Activated T-helper 1 cell treated with anti-CD3 and anti-CD28 coated beads, Interleukin-12 subunit alpha, Interleukin-12 subunit beta, Interleukin-2, Interleukin-4 antibody, amounts not matched to agents 30 ng/mL and 10 ng/mL and 1 ng/mL, durations not matched to agents 14 hours and 24 hours and 36 hours (primary cell): ENCODE results near the gene FOXF1. TPM values are rescaled to one million over a fixed set of nuclear protein-coding genes. Genes with fewer than 3 reads are reported as not detected.

Experiments
- DNase-seq: peaks from one replicate; pipeline ENCODE4 v3.0.0; 2021; ENCODE audit warnings: low spot score
- H3K27ac Mint-ChIP-seq: one replicate; pipeline ENCODE4 v1.8.0; 2021; ENCODE audit warnings: mild to moderate bottlenecking, mixed read lengths
- H3K27me3 Mint-ChIP-seq: one replicate; pipeline ENCODE4 v1.8.0; 2022; ENCODE audit warnings: mild to moderate bottlenecking, moderate library complexity, mixed read lengths; ENCODE audit not compliant: insufficient read depth
- H3K36me3 Mint-ChIP-seq: one replicate; pipeline ENCODE4 v1.8.0; 2021; ENCODE audit warnings: low read depth, mixed read lengths
- H3K4me1 Mint-ChIP-seq: one replicate; pipeline ENCODE4 v1.8.0; 2021; ENCODE audit warnings: low read depth, mixed read lengths
- H3K4me3 Mint-ChIP-seq: one replicate; pipeline ENCODE4 v1.8.0; 2021; ENCODE audit warnings: mild to moderate bottlenecking, moderate library complexity, mixed read lengths
- H3K9me3 Mint-ChIP-seq: one replicate; pipeline ENCODE4 v1.8.0; 2021; ENCODE audit warnings: mixed read lengths
- intact Hi-C: fragments of 100-400 bp; cut with micrococcal nuclease; formaldehyde crosslinking; loops from one replicate; pipeline ENCODE4 v1.15.1; 2024
- total RNA-seq: library from RNA; stranded (reverse); gene quantifications from 2 replicates; pipeline ENCODE4 v1.2.3, GENCODE V29; 2022

FOXF1 gene
- total RNA-seq, 1 donor from 2014 or later, result not detected

- peaks cover 22% of the 10 kb centered on the region for H3K4me1 Mint-ChIP-seq
- intact Hi-C loops, result no loop called here
- H3K27me3 Mint-ChIP-seq, result peaks cover 89% of the 10 kb centered on the region
- H3K9me3 Mint-ChIP-seq, result no peaks in the 10 kb centered on the region
- no peak for DNase-seq
- no peaks in the 10 kb centered on the region for H3K36me3 Mint-ChIP-seq
- H3K27ac Mint-ChIP-seq, result no peak overlapping the region
- H3K4me3 Mint-ChIP-seq, result no peak overlapping the region
Measured at GRCh38 chr16:86502856-86503748, 7.2 kb upstream of the FOXF1 start.

- Mint-ChIP-seq H3K4me3 (no peak overlapping the region), H3K27me3 (peaks cover 88% of the 10 kb centered on the region), H3K27ac (no peak overlapping the region), H3K4me1 (peaks cover 22% of the 10 kb centered on the region), H3K36me3 (no peaks in the 10 kb centered on the region), H3K9me3 (no peaks in the 10 kb centered on the region)
- no peak for DNase-seq
- intact Hi-C loops, result no loop called here
Measured at GRCh38 chr16:86503830-86504229, 6.5 kb upstream of the FOXF1 start.

GRCh38 chr16:86504315-86505184, 5.8 kb upstream of the FOXF1 start:
- H3K9me3 Mint-ChIP-seq, result no peaks in the 10 kb centered on the region
- peaks cover 2% of the 10 kb centered on the region for H3K36me3 Mint-ChIP-seq
- DNase-seq, result no peak
- H3K27me3 Mint-ChIP-seq, result peaks cover 86% of the 10 kb centered on the region
- H3K4me1 Mint-ChIP-seq, result peaks cover 27% of the 10 kb centered on the region
- H3K4me3 Mint-ChIP-seq, result no peak overlapping the region
- intact Hi-C loops, result no loop called here
- no peak overlapping the region for H3K27ac Mint-ChIP-seq

GRCh38 chr16:86505185-86505898, 5.0 kb upstream of the FOXF1 start:
- no peaks in the 10 kb centered on the region for H3K9me3 Mint-ChIP-seq
- H3K4me3 Mint-ChIP-seq, result no peak overlapping the region
- no peak overlapping the region for H3K27ac Mint-ChIP-seq
- DNase-seq, result no peak
- peaks cover 2% of the 10 kb centered on the region for H3K36me3 Mint-ChIP-seq
- H3K4me1 Mint-ChIP-seq, result peaks cover 27% of the 10 kb centered on the region
- intact Hi-C loops, result no loop called here
- peaks cover 79% of the 10 kb centered on the region for H3K27me3 Mint-ChIP-seq

- peaks cover 2% of the 10 kb centered on the region for H3K36me3 Mint-ChIP-seq
- peaks cover 27% of the 10 kb centered on the region for H3K4me1 Mint-ChIP-seq
- peak overlapping the region; percentile 70 for H3K27ac Mint-ChIP-seq
- H3K27me3 Mint-ChIP-seq, result peaks cover 71% of the 10 kb centered on the region
- H3K9me3 Mint-ChIP-seq, result no peaks in the 10 kb centered on the region
- no peak for DNase-seq
- H3K4me3 Mint-ChIP-seq, result peak overlapping the region; percentile 29
- intact Hi-C loops, result no loop called here
Measured at GRCh38 chr16:86505899-86506864, 4.1 kb upstream of the FOXF1 start.

GRCh38 chr16:86507173-86508027, 2.9 kb upstream of the FOXF1 start:
- Mint-ChIP-seq H3K4me1 (peaks cover 27% of the 10 kb centered on the region), H3K4me3 (peak overlapping the region; percentile 53), H3K9me3 (no peaks in the 10 kb centered on the region), H3K36me3 (peaks cover 2% of the 10 kb centered on the region), H3K27ac (peak overlapping the region; percentile 70), H3K27me3 (peaks cover 64% of the 10 kb centered on the region)
- no peak for DNase-seq
- intact Hi-C loops, result no loop called here

- Mint-ChIP-seq H3K27me3 (peaks cover 62% of the 10 kb centered on the region), H3K9me3 (no peaks in the 10 kb centered on the region), H3K27ac (peak overlapping the region; percentile 70), H3K4me1 (peaks cover 27% of the 10 kb centered on the region), H3K36me3 (peaks cover 2% of the 10 kb centered on the region), H3K4me3 (peak overlapping the region; percentile 53)
- DNase-seq, result no peak
- intact Hi-C loops, result no loop called here
Measured at GRCh38 chr16:86508028-86508946, 2.0 kb upstream of the FOXF1 start.

- Mint-ChIP-seq H3K4me1 (peaks cover 32% of the 10 kb centered on the region), H3K4me3 (peak overlapping the region; percentile 76), H3K27ac (peak overlapping the region; percentile 85), H3K36me3 (peaks cover 3% of the 10 kb centered on the region), H3K27me3 (peaks cover 62% of the 10 kb centered on the region), H3K9me3 (no peaks in the 10 kb centered on the region)
- intact Hi-C loops, result no loop called here
- no peak for DNase-seq
Measured at GRCh38 chr16:86508947-86509758, 1.2 kb upstream of the FOXF1 start.

- Mint-ChIP-seq H3K27me3 (peaks cover 62% of the 10 kb centered on the region), H3K9me3 (no peaks in the 10 kb centered on the region), H3K4me1 (peaks cover 32% of the 10 kb centered on the region), H3K36me3 (peaks cover 3% of the 10 kb centered on the region), H3K4me3 (no peak overlapping the region), H3K27ac (no peak overlapping the region)
- DNase-seq, result no peak
- intact Hi-C loops, result no loop called here
Measured at GRCh38 chr16:86509759-86510464, 415 bp upstream of the FOXF1 start.
